Stimulated activated CD4-positive, alpha-beta T cell treated with anti-CD3 and anti-CD28 coated beads, Interleukin-15, amount 100 ng/mL, for 1 hour (primary cell): Measurements from ENCODE around the gene HECTD1.
A peak's percentile ranks its signal among the peaks of the same experiment; 100 is the strongest.
"Not testable (repeated sequence)": the region's sequence is repeated elsewhere in the genome, so short reads cannot be mapped to it uniquely, and the experiment has no call there.

Experiments
- DNase-seq, 2 donors: peaks; one replicate each; pipeline ENCODE4 v3.0.0-alpha.2; 2020; ENCODE audit warnings: low read depth in 1 of 2, low spot score in 1 of 2

The HECTD1 gene

GRCh38 chr14:31207755-31208545 is at the start of gene HECTD1:
HECTD1 (minus strand) TSS chr14:31207793; CDS start chr14:31205936, 1,857 bp downstream.
- peak; percentile 80 to 86 for DNase-seq

GRCh38 chr14:31257244-31257553 is 49.6 kb upstream of the HECTD1 start:
- DNase-seq, result no peak

- no peak for DNase-seq
Measured at GRCh38 chr14:31256534-31257243, 49.1 kb upstream of the HECTD1 start.

GRCh38 chr14:31255918-31256317 is 48.3 kb upstream of the HECTD1 start:
- not testable (repeated sequence) for DNase-seq

GRCh38 chr14:31255286-31255685 is 47.7 kb upstream of the HECTD1 start:
- no peak for DNase-seq

- DNase-seq, result no peak
Measured at GRCh38 chr14:31253746-31254471, 46.3 kb upstream of the HECTD1 start.

- no peak for DNase-seq
Measured at GRCh38 chr14:31252865-31253264, 45.3 kb upstream of the HECTD1 start.

GRCh38 chr14:31251028-31251958 is 43.7 kb upstream of the HECTD1 start:
- no peak for DNase-seq

- no peak for DNase-seq
Measured at GRCh38 chr14:31244626-31245025, 37.0 kb upstream of the HECTD1 start.

GRCh38 chr14:31243860-31244259 is 36.3 kb upstream of the HECTD1 start:
- no peak for DNase-seq

GRCh38 chr14:31242161-31242940 is 34.8 kb upstream of the HECTD1 start:
- DNase-seq, result not testable (repeated sequence)

- no peak for DNase-seq
Measured at GRCh38 chr14:31241450-31242114, 34.0 kb upstream of the HECTD1 start.

- DNase-seq, result no peak
Measured at GRCh38 chr14:31239741-31240140, 32.1 kb upstream of the HECTD1 start.

GRCh38 chr14:31235462-31235861 is 27.9 kb upstream of the HECTD1 start:
- no peak for DNase-seq

GRCh38 chr14:31232081-31232480 is 24.5 kb upstream of the HECTD1 start:
- no peak for DNase-seq

GRCh38 chr14:31231272-31231671 is 23.7 kb upstream of the HECTD1 start:
- not testable (repeated sequence) for DNase-seq

- no peak for DNase-seq
Measured at GRCh38 chr14:31230573-31230958, 23.0 kb upstream of the HECTD1 start.

GRCh38 chr14:31229638-31230572 is 22.3 kb upstream of the HECTD1 start:
- no peak for DNase-seq
